Nephron progenitor cell (in vitro differentiated cells): Measurements from ENCODE around the gene LRFN2.

ENCODE experiments used
- DNase-seq: peaks from one replicate; pipeline ENCODE4 v3.0.0; 2021
- H3K27ac Mint-ChIP-seq: 2 replicates; pipeline ENCODE4 v1.8.0; 2021; ENCODE audit warnings: mild to moderate bottlenecking, moderate library complexity, mixed read lengths
- H3K27me3 Mint-ChIP-seq: 2 replicates; pipeline ENCODE4 v1.8.0; 2021; ENCODE audit warnings: mild to moderate bottlenecking, low read depth, mixed read lengths; ENCODE audit not compliant: poor library complexity
- H3K36me3 Mint-ChIP-seq: 2 replicates; pipeline ENCODE4 v1.8.0; 2021; ENCODE audit warnings: low read depth, mixed read lengths
- H3K4me1 Mint-ChIP-seq: 2 replicates; pipeline ENCODE4 v1.8.0; 2021; ENCODE audit warnings: mixed read lengths
- H3K4me3 Mint-ChIP-seq: 2 replicates; pipeline ENCODE4 v1.8.0; 2021; ENCODE audit warnings: mild to moderate bottlenecking, moderate library complexity, mixed read lengths
- H3K9me3 Mint-ChIP-seq: 2 replicates; pipeline ENCODE4 v1.8.0; 2021; ENCODE audit warnings: mild to moderate bottlenecking, moderate library complexity, mixed read lengths
- TF ChIP-seq, protein P1 (sequence below): fragments of 200-600 bp; sonication (generic); IDR thresholded peaks from 2 replicates; pipeline ENCODE4 v1.5.0; 2021; ENCODE audit warnings: antibody characterized with exemption

Gene LRFN2

DNA sequence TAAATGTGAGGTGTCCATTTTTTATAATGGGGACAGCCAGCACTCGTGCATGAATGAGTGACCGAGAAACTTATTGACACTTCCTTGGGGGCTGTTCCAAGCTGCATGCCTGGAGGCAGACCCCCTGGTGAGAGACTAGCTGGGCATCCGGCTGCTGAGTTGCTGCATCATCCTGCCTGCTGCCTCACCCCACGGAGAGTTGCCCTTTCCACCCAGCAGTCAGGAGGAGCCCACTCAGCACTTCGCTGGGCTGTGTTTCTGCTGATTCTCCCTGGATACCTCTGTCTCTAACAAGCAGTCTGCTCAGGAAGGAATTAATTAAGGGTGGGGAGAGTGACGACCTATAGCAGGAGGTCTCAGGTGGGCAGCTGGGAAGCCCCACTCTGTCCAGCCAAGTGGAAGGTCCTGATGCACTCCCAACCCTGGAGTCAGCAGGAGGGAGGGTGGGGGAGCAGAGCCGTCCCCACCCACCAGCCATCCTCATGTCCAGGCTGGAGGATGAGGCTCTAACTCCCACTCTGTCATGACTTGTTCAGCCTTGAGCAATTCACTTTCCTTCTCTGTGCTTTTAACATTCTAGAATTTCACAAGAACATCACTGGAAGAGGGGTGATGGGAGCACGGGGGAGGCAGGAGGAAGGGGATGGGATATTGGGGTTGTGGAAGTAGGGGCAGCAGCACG is 177.3 kb downstream of the LRFN2 start:
- H3K27me3 Mint-ChIP-seq, result peaks cover 13% of the 10 kb centered on the region

GRCh38 chr6:40408786-40409542 is 178.2 kb downstream of the LRFN2 start:
- Mint-ChIP-seq H3K4me1 (peaks cover 45% of the 10 kb centered on the region), H3K9me3 (no peaks in the 10 kb centered on the region), H3K4me3 (no peak overlapping the region), H3K36me3 (no peaks in the 10 kb centered on the region), H3K27me3 (peaks cover 14% of the 10 kb centered on the region), H3K27ac (no peak overlapping the region)
- TF ChIP-seq, protein P1, sequence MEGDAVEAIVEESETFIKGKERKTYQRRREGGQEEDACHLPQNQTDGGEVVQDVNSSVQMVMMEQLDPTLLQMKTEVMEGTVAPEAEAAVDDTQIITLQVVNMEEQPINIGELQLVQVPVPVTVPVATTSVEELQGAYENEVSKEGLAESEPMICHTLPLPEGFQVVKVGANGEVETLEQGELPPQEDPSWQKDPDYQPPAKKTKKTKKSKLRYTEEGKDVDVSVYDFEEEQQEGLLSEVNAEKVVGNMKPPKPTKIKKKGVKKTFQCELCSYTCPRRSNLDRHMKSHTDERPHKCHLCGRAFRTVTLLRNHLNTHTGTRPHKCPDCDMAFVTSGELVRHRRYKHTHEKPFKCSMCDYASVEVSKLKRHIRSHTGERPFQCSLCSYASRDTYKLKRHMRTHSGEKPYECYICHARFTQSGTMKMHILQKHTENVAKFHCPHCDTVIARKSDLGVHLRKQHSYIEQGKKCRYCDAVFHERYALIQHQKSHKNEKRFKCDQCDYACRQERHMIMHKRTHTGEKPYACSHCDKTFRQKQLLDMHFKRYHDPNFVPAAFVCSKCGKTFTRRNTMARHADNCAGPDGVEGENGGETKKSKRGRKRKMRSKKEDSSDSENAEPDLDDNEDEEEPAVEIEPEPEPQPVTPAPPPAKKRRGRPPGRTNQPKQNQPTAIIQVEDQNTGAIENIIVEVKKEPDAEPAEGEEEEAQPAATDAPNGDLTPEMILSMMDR, result no peak
- DNase-seq, result no peak

More for the DNA sequence above, 177.3 kb downstream of the LRFN2 start:
- Mint-ChIP-seq H3K4me1 (peaks cover 51% of the 10 kb centered on the region), H3K9me3 (no peaks in the 10 kb centered on the region), H3K4me3 (no peak overlapping the region), H3K27ac (no peak overlapping the region), H3K36me3 (no peaks in the 10 kb centered on the region)
- no peak for DNase-seq
- TF ChIP-seq, protein P1, result no peak

DNA sequence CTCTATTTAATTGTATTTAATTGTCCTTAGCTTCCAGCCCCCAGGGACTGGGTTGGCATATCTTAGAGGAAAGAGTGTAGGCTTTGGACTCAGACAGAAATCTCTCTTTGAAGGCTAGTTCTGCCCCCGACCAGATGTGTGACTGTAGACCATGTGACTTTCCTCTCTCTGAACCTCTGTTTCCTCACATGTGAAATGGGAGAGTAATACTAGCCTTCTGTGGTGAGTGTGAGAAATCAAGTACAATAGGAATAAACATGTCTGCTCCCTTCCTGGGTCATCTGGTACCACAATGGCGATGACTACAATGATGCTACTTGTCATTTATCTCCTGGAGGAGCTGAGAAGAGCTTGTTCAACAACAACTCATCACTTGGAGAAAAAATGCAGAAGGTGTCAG is 179.9 kb downstream of the LRFN2 start:
- peaks cover 15% of the 10 kb centered on the region for H3K27me3 Mint-ChIP-seq
- no peak overlapping the region for H3K4me3 Mint-ChIP-seq
- no peak for DNase-seq
- no peak overlapping the region for H3K27ac Mint-ChIP-seq
- H3K4me1 Mint-ChIP-seq, result peaks cover 28% of the 10 kb centered on the region
- no peaks in the 10 kb centered on the region for H3K36me3 Mint-ChIP-seq
- TF ChIP-seq, protein P1, result no peak
- H3K9me3 Mint-ChIP-seq, result no peaks in the 10 kb centered on the region

- no peak overlapping the region for H3K27ac Mint-ChIP-seq
- peaks cover 20% of the 10 kb centered on the region for H3K4me1 Mint-ChIP-seq
Observed at GRCh38 chr6:40406175-40406574, 181.0 kb downstream of the LRFN2 start.

GRCh38 chr6:40400738-40401137 is 186.4 kb downstream of the LRFN2 start:
- H3K9me3 Mint-ChIP-seq, result no peaks in the 10 kb centered on the region
- no peaks in the 10 kb centered on the region for H3K36me3 Mint-ChIP-seq
- no peak overlapping the region for H3K27ac Mint-ChIP-seq
- H3K4me1 Mint-ChIP-seq, result peaks cover 35% of the 10 kb centered on the region
- H3K4me3 Mint-ChIP-seq, result no peak overlapping the region
- DNase-seq, result no peak
- TF ChIP-seq, protein P1, result no peak
- H3K27me3 Mint-ChIP-seq, result peaks cover 28% of the 10 kb centered on the region

More at GRCh38 chr6:40406175-40406574, 181.0 kb downstream of the LRFN2 start:
- H3K9me3 Mint-ChIP-seq, result no peaks in the 10 kb centered on the region
- H3K36me3 Mint-ChIP-seq, result no peaks in the 10 kb centered on the region
- peaks cover 15% of the 10 kb centered on the region for H3K27me3 Mint-ChIP-seq
- no peak overlapping the region for H3K4me3 Mint-ChIP-seq
- DNase-seq, result no peak
- TF ChIP-seq, protein P1, result no peak
